SJSA1 (cell line): Measurements from ENCODE around the gene NAPEPLD. TPM values are rescaled to one million over a fixed set of nuclear protein-coding genes. Genes with fewer than 3 reads are reported as not detected.
A peak's percentile ranks its signal among the peaks of the same experiment; 100 is the strongest.
"Not testable (repeated sequence)": the region's sequence is repeated elsewhere in the genome, so short reads cannot be mapped to it uniquely, and the experiment has no call there.

Experiments used
- DNase-seq, 2 experiments: peaks; one replicate each; pipeline ENCODE4 v3.0.0-alpha.2; 2015 to 2020; ENCODE audit warnings: low spot score in 2 of 2, low read depth in 1 of 2
- H3K27ac ChIP-seq: fragments of 250-450 bp; sonication (Bioruptor Pico); 2 replicates; pipeline ENCODE4 v1.5.1; 2020; ENCODE audit warnings: mild to moderate bottlenecking, moderate library complexity
- H3K27me3 ChIP-seq: fragments of 250-450 bp; sonication (Bioruptor Pico); replicated peaks from 2 replicates; pipeline ENCODE4 v1.5.1; 2020; ENCODE audit warnings: mild to moderate bottlenecking, moderate library complexity
- H3K36me3 ChIP-seq: fragments of 250-450 bp; sonication (Bioruptor Pico); 2 replicates; pipeline ENCODE4 v1.5.1; 2020; ENCODE audit warnings: mild to moderate bottlenecking
- H3K4me1 ChIP-seq: fragments of 250-450 bp; sonication (Bioruptor Pico); replicated peaks from 2 replicates; pipeline ENCODE4 v1.6.1; 2021; ENCODE audit warnings: mild to moderate bottlenecking
- H3K4me3 ChIP-seq: fragments of 250-450 bp; sonication (Bioruptor Pico); 2 replicates; pipeline ENCODE4 v1.5.1; 2020; ENCODE audit warnings: mild to moderate bottlenecking
- H3K9me3 ChIP-seq: fragments of 250-450 bp; sonication (Bioruptor Pico); replicated peaks from 2 replicates; pipeline ENCODE4 v1.5.1; 2020; ENCODE audit warnings: mild to moderate bottlenecking
- total RNA-seq: library from RNA; depleted of rRNA; stranded (reverse); fragments of >200 nt; shearing (Covaris generic); gene quantifications from 2 replicates; pipeline ENCODE4 v1.2.3, GENCODE V29; 2014

Gene NAPEPLD
- total RNA-seq, 1 experiment from 2014 or later = 3.7 TPM

DNA sequence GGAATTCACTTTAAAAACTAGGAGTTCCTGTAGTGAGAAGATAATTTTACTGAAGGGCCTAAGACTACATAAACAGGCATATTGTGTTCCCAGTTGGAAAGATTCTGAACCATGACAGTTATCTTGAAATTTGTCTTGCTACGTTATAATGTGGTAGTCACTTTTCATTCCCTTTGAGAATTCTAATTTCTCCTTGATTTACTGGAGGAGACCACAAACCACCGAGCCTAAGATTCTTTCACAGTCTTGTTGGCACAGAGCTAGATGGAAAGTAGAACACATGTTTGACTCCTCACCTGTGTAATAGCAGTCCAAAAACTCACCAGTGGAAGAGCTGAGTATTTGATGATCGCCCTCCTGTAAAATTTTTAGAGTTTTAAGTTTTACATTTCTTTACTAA is 69.1 kb downstream of the NAPEPLD start:
- H3K27me3 ChIP-seq = no peaks in the 10 kb centered on the region
- H3K4me1 ChIP-seq = peaks cover 6% of the 10 kb centered on the region
- H3K27ac ChIP-seq = no peak overlapping the region
- DNase-seq = no peak
- no peak overlapping the region for H3K4me3 ChIP-seq
- peaks cover 8% of the 10 kb centered on the region for H3K36me3 ChIP-seq
- H3K9me3 ChIP-seq = no peaks in the 10 kb centered on the region

DNA sequence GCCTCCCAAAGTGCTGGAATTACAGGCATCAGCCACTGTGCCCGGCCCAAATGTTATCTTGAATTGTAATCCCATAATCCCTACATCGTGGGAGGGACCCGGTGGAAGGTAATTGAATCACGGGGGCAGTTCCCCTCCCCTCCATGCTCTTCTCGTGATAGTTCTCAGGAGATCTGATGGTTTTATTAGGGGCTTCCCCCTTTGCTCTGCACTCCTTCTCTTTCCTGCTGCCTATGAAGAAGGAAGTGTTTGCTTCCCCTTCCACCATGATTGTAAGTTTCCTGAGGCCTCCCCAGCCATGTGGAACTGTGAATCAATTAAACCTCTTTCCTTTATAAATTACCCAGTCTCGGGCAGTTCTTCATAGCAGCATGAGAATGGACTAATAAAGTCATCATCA is 70.7 kb downstream of the NAPEPLD start:
- not testable (repeated sequence) for H3K36me3 ChIP-seq, DNase-seq, H3K27me3 ChIP-seq, H3K9me3 ChIP-seq, H3K4me3 ChIP-seq, H3K27ac ChIP-seq
- peaks cover 15% of the 10 kb centered on the region for H3K4me1 ChIP-seq

DNA sequence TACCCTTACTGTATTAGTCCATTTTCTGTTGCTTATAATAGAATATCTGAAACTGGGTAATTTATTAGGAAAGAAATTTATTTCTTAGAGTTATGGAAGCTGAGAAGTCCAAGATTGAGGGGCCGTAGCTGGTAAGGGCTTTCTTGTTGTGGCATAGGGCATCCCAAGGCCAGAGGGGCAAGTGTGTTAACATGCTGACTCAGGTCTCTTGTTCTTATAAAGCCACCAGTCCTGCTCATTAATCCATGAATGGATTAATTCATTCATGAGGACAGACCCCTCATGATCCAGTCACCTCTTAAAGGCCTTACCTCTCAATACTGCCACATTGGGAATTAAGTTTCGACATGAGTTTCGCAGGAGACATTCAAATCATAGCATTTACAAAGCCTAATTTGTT is 71.6 kb downstream of the NAPEPLD start:
- peaks cover 15% of the 10 kb centered on the region for H3K4me1 ChIP-seq
- DNase-seq = no peak
- no peaks in the 10 kb centered on the region for H3K9me3 ChIP-seq
- no peaks in the 10 kb centered on the region for H3K36me3 ChIP-seq
- no peak overlapping the region for H3K27ac ChIP-seq
- no peak overlapping the region for H3K4me3 ChIP-seq
- H3K27me3 ChIP-seq = no peaks in the 10 kb centered on the region

DNA sequence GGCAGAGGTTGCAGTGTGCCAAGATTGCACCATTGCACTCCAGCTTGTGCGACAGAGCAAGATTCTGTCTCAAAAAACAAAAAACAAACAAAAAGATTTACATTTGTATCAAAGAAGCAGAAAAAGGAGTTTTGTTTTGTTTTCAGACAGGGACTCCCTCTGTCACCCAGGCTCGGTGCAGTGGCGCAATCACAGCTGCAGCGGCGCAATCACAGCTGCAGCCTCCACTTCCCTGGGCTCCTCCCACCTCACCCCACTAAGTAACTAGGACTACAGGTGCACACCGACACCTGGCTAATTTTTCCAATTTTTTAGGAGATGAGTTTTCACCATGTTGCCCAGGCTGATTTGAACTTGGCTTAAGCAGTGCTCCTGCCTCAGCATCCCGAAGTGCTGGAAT is 72.1 kb downstream of the NAPEPLD start:
- Histone ChIP-seq H3K9me3 (no peaks in the 10 kb centered on the region), H3K4me1 (peaks cover 15% of the 10 kb centered on the region), H3K36me3 (no peaks in the 10 kb centered on the region), H3K27me3 (no peaks in the 10 kb centered on the region), H3K27ac (no peak overlapping the region), H3K4me3 (no peak overlapping the region)
- DNase-seq = no peak

DNA sequence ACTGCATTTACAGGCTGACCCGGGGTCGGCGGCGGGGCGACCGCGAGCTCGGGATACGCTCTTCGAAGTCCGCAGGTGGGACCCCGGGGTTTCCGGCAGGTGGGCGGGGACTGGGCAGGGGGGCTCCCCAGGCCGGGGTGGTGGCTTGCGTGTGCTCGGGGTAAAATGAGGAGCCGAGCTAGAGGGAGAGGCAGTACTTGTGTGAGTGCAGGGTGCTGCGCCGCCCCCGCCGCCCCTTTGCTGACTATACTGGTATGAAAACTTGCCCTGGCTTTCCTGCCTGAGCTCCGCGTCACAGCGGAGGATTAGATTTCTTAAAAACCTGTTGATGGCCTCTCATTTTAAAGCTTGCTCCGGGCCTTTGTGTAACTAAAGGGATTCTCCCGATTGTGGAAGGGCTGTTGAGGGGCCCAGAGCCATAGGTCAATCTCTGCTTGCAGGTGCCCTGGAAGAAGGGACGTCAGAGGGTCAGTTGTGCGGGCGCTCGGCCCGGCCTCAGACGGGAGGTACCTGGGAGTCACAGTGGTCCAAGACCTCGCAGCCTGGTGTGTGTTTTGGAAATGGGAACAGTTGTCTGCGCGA is 73.5 kb downstream of the NAPEPLD start:
- H3K9me3 ChIP-seq = no peaks in the 10 kb centered on the region
- no peaks in the 10 kb centered on the region for H3K36me3 ChIP-seq
- peak; percentile 33 to 46 for DNase-seq
- peak overlapping the region; percentile 82 for H3K4me3 ChIP-seq
- H3K27ac ChIP-seq = peak overlapping the region; percentile 75; the same call in 1 of the 2 replicates
- H3K4me1 ChIP-seq = peaks cover 15% of the 10 kb centered on the region
- no peaks in the 10 kb centered on the region for H3K27me3 ChIP-seq

DNA sequence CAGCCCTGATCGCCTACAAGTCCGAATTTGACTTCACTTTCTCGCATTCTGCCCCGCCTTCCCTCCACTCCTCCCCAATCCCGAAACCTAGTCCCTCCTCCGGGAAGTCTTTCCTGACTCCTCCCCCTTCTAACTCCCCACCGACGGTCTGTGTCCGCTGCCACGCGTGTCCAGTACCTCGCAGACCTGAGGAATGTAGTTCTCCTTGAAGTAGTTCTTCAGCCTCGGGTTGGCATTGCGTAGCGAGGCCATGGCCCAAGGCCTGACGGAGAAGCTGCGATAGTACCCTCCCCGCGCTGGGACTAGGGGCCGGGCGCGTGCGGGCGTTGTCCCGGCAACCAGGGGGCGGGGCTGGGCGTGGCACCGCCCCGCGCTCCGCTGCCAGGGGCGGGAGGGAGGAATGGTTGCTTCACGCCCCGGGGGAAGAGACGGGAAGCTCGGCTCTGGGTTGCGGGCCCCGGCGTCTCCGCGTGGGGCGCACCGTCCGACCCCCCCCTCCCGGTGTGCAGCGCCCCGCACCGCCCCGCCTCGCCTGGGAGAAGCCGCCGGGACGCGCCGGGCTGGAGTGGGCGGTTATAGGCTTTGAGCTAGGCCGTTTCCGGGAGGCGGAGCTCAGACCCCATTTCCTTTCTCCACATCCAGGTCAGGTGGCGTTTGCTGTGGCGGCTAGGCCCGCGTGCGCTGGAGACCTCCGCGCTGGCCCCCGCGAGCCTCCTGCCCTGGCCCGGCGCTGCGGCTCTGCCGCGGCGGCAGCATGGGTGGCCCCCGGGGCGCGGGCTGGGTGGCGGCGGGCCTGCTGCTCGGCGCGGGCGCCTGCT is 74.2 kb downstream of the NAPEPLD start, which contains the start of the genes ARMC10 and FBXL13:
Gene ARMC10 (plus strand): TSS at position 622 of the 818 bp plus-strand sequence. CDS start 133 bp downstream, at position 755.
Gene FBXL13 (minus strand): TSS at position 278 of the 818 bp plus-strand sequence.
- H3K4me1 ChIP-seq = peaks cover 15% of the 10 kb centered on the region
- H3K4me3 ChIP-seq = peak within 1 kb of the TSS; percentile 82
- peak; percentile 84 to 96 for DNase-seq

DNA sequence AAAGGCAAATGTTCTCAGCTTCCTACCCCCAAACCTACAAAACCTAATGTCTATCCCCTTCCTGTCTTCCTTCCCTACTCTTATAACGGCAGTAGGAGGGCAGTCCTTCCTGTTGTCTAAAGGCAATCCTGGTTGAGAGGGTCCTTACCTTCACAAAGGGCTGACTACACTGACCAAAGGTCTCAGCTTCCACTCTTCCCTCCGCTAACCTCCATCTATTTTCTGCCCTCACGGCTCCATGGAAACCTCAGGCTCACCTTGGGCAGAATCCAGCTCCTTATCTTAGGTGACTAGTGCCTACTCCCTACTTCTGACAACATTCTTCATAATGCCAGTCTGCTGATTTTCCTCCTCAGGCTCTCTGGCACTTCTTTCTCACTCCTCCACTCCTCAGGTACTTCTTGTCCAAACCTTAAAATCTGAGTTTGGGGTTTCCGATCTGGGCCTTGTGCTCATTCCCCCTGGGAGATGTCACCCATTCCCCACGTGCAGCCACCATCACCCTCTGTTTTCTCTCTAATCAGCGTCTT is 74.8 kb downstream of the NAPEPLD start:
- no peaks in the 10 kb centered on the region for H3K27me3 ChIP-seq
- no peak for DNase-seq
- H3K4me3 ChIP-seq = peak overlapping the region; percentile 82
- H3K36me3 ChIP-seq = no peaks in the 10 kb centered on the region
- peaks cover 15% of the 10 kb centered on the region for H3K4me1 ChIP-seq
- H3K27ac ChIP-seq = no peak overlapping the region
- no peaks in the 10 kb centered on the region for H3K9me3 ChIP-seq

More for the DNA sequence above, 74.2 kb downstream of the NAPEPLD start, which contains the start of the genes ARMC10 and FBXL13:
- peak within 1 kb of the TSS; percentile 75 for H3K27ac ChIP-seq
- H3K9me3 ChIP-seq = no peaks in the 10 kb centered on the region
- no peaks in the 10 kb centered on the region for H3K27me3 ChIP-seq
- no peaks in the 10 kb centered on the region for H3K36me3 ChIP-seq

DNA sequence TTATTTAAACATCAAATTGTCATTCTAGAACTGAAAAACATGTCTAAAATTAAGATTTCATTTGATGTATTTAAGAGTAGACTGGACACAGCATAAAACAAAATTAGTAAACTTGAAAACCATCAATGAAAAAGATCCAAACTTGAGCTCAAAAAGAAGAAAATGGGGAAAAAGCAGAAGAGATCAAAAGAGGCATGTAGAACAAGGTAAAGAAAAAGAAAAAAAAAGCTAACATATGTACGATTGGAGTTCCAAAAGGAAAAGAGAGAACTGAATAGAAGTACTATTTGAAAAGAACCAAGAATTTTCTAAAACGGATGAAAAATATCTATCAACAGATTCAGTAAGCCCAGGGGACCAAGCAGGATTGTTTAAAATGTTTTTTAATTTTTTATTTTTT is 77.9 kb downstream of the NAPEPLD start:
- no peaks in the 10 kb centered on the region for H3K36me3 ChIP-seq
- H3K27ac ChIP-seq = no peak overlapping the region
- no peaks in the 10 kb centered on the region for H3K27me3 ChIP-seq
- H3K9me3 ChIP-seq = no peaks in the 10 kb centered on the region
- H3K4me3 ChIP-seq = no peak overlapping the region
- DNase-seq = no peak
- peaks cover 13% of the 10 kb centered on the region for H3K4me1 ChIP-seq

DNA sequence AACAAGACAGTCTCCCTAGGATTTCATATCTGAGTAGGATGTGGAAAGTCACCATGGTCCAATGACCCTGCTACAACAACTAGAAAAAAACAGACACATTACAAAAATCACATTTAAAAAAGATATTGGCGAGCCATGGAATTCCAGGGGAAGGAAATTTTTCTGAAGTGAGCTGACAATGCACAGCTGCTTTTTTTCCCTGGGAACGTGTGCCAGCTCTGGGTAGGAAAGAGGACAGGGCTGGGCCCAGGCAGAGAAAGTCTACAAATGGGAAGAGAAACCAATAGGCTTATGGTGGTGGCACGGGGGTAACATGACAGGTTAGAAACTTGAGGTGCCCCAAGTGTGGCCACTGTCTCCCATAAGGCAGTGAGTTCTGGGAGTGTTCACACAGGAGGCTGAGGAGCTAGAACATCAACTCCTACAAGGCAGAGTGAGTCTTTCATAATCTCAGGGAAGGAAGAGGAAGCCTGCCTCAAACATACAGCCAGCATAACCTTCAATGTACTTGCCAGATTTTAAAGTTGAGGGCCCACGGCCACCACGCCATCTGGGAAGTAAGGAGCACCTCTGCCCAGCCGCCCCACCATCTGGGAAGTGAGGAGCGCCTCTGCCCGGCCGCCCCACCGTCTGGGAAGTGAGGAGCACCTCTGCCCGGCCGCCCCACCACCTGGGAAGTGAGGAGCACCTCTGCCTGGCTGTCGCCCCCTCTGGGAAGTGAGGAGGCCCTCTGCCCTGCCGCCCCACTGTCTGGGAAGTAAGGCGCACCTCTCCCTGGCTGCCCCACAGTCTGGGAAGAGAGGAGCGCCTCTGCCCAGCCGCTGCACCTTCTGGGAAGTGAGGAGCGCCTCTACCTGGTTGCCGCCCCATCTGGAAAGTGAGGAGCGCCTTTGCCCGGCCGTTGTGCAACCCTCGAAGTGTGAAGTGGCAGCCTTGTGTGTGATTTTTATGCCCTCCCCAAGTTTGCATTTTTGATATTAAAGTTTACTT is 80.2 kb downstream of the NAPEPLD start:
- Histone ChIP-seq H3K9me3 (no peaks in the 10 kb centered on the region), H3K4me1 (peaks cover 3% of the 10 kb centered on the region), H3K27ac (no peak overlapping the region), H3K36me3 (no peaks in the 10 kb centered on the region), H3K27me3 (no peaks in the 10 kb centered on the region), H3K4me3 (no peak overlapping the region)
- DNase-seq = no peak

DNA sequence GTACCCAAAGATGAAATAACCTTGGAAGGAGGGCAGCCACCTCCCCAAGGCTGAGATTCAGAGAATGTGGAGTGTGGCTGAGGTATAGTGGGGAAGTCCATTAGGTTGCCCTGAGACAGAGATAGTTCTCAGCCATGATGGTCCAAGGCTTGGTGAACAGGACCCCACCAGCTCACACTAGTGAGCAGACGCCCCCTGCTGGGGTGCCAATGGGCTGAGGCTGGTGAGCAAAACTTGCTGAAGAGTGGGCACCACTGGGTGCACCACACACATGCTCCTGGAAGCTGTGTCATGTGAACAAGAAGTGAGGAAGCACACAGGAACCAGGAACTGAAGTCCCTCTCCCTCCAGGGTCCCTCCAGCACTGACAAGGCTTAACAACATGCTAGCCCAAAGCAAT is 83.2 kb downstream of the NAPEPLD start:
- H3K27me3 ChIP-seq = no peaks in the 10 kb centered on the region
- no peak overlapping the region for H3K4me3 ChIP-seq
- no peaks in the 10 kb centered on the region for H3K36me3 ChIP-seq
- no peak overlapping the region for H3K27ac ChIP-seq
- no peaks in the 10 kb centered on the region for H3K4me1 ChIP-seq
- no peaks in the 10 kb centered on the region for H3K9me3 ChIP-seq
- DNase-seq = peak; percentile 28 to 71

DNA sequence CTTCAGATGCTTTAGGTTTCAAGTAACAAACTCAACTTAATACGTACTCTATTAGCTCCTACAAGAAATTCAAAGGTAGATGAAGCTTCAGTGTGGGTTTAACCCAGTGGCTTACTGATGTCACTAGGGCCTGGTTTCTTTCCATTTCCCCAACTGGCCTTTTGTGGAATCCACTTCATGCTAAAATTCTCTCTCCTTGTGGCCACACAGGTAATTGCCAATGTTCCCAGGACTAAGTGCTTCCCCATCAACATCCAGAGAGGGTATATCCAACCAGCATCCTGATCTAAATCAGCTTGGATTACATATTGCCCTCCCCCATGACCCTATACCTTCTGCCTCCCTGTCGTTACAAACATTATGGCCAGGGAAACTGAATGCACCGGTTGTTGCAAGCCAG is 85.0 kb downstream of the NAPEPLD start:
- no peak overlapping the region for H3K4me3 ChIP-seq
- no peak for DNase-seq
- no peaks in the 10 kb centered on the region for H3K27me3 ChIP-seq
- H3K27ac ChIP-seq = no peak overlapping the region
- H3K4me1 ChIP-seq = no peaks in the 10 kb centered on the region
- no peaks in the 10 kb centered on the region for H3K36me3 ChIP-seq
- H3K9me3 ChIP-seq = no peaks in the 10 kb centered on the region

DNA sequence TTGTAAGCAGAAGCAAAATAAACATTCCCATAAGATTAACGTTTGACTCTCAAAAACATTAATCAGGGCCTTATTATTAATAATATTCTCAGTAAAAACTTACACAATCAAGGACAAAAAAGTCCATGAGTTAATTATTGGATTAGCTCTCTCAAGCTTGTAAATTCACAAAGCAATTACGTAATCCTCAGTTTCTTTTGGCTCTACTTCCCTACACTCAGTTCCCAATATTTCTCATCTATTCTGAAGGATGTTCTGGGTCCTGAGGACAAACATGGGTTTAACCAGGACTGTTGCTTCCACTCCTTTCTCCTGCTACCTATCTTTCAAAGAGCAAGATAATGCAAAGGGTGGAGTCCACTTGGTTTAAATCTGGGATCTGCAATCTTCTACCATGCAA is 89.4 kb downstream of the NAPEPLD start:
- Histone ChIP-seq H3K9me3 (no peaks in the 10 kb centered on the region), H3K27ac (no peak overlapping the region), H3K36me3 (no peaks in the 10 kb centered on the region), H3K27me3 (no peaks in the 10 kb centered on the region), H3K4me1 (no peaks in the 10 kb centered on the region), H3K4me3 (no peak overlapping the region)
- no peak for DNase-seq

DNA sequence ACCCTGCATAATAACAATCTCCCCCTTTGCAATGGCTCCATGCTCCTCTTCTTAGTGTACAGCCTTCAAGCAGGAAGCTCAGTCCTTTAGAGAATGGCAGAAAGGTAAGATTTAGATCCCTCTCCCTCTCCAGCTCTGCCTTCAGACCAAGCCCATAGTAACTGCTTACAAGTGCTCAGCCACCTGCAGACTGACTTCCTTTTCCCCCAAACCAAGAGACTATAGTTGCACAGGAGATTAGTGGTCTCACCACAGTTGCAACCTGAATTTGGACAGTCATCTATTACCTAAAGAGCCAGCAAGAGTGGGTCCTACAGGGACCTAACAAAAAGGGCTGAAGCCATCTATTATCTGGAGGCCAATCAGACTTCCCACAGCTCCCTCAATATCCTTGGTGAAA is 90.8 kb downstream of the NAPEPLD start:
- H3K27ac ChIP-seq = no peak overlapping the region
- H3K9me3 ChIP-seq = no peaks in the 10 kb centered on the region
- no peaks in the 10 kb centered on the region for H3K4me1 ChIP-seq
- no peak for DNase-seq
- H3K27me3 ChIP-seq = no peaks in the 10 kb centered on the region
- no peaks in the 10 kb centered on the region for H3K36me3 ChIP-seq
- H3K4me3 ChIP-seq = no peak overlapping the region
